ENCODE measurements around the gene POGK.

Gene POGK

GRCh38 chr1:166902279-166902678 lies 63.0 kb downstream of the POGK start:
- no peak for DNase-seq (ENCODE audit: low read depth in 3 of 3)

GRCh38 chr1:166903232-166903631 lies 64.0 kb downstream of the POGK start:
- no peak for DNase-seq (ENCODE audit: low read depth in 3 of 3)

GRCh38 chr1:166905136-166905535 lies 65.9 kb downstream of the POGK start:
- no peak for DNase-seq (ENCODE audit: low read depth in 3 of 3)

DNA sequence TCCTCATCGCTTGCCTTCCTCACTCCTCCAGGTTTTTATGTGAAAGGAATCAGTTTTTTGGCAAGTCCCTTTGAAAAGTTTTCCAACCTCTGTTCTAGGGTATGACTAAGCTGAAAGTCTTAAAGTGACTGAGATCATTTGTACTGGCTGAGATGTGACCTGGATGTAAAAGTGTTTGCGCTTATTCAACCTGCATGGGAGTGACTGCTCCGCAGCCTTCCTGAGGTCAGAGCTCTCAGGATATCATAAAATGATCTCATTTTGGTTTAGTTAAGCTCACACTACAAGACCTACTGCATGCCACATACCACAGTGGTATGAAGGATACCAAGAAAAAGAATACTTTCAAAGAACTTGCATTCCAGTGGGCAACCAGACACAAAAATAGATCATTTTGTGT lies 66.6 kb downstream of the POGK start:
- no peak for DNase-seq (ENCODE audit: low read depth in 3 of 3)
